ENCODE results near the gene DEFB124. TPM values are rescaled to one million over a fixed set of nuclear protein-coding genes. Genes with fewer than 3 reads are reported as not detected.
"Not testable (repeated sequence)": the region's sequence is repeated elsewhere in the genome, so short reads cannot be mapped to it uniquely, and the experiment has no call there.

Gene DEFB124
- total RNA-seq, 1 donor, result not detected

- TF ChIP-seq, protein P1, sequence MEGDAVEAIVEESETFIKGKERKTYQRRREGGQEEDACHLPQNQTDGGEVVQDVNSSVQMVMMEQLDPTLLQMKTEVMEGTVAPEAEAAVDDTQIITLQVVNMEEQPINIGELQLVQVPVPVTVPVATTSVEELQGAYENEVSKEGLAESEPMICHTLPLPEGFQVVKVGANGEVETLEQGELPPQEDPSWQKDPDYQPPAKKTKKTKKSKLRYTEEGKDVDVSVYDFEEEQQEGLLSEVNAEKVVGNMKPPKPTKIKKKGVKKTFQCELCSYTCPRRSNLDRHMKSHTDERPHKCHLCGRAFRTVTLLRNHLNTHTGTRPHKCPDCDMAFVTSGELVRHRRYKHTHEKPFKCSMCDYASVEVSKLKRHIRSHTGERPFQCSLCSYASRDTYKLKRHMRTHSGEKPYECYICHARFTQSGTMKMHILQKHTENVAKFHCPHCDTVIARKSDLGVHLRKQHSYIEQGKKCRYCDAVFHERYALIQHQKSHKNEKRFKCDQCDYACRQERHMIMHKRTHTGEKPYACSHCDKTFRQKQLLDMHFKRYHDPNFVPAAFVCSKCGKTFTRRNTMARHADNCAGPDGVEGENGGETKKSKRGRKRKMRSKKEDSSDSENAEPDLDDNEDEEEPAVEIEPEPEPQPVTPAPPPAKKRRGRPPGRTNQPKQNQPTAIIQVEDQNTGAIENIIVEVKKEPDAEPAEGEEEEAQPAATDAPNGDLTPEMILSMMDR (IDR thresholded peaks at IDR 0.05; ENCODE audit: insufficient read depth, low read depth, low read length), result no peak
Observed at GRCh38 chr20:31446084-31446819, 28.7 kb downstream of the DEFB124 start.

DNA sequence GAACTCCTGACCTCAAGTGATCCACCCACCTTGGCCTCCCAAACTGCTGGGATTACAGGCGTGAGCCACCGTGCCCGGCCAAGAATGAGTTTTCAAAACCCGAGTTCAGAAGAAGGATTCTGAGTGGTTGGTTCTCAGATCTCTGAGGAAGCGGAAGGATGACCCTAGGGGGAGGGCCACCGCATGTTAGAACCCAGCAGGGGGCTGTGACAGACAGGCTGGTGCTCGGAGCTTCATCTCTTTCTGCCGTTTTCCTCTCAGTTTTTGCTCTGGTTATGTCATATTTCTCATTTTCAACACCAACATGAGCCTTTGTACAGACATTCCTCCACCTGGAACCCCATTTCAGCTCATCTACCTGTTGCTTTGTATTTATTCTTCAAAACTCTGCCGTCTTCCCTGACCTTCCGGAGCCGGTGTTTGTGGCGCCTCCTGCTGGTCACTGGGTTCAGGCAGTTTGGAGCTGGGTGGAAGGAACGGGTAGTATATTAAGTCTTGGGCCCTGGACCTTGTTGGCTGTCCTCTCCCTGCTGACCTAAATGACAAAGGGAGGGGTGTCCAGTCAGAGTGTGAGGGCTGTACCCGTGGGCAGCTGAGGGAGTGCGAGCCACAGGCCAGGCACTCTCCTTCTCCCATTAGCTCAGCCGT lies 34.8 kb downstream of the DEFB124 start, which contains the start of gene DEFB123:
TSS of gene DEFB123 (plus strand) at position 621 of the 648 bp plus-strand sequence. CDS start 67 bp downstream, outside the sequence.
- no peak within 1 kb of the TSS for H3K4me3 ChIP-seq (ENCODE audit: low read depth, low read length)
- TF ChIP-seq, protein P1 (IDR thresholded peaks at IDR 0.05; ENCODE audit: insufficient read depth, low read depth, low read length), result no peak
- no peak for DNase-seq (ENCODE audit: low read depth)

More at GRCh38 chr20:31446084-31446819, 28.7 kb downstream of the DEFB124 start:
- DNase-seq (ENCODE audit: low read depth), result no peak
- H3K4me3 ChIP-seq (ENCODE audit: low read depth, low read length), result no peak overlapping the region

DNA sequence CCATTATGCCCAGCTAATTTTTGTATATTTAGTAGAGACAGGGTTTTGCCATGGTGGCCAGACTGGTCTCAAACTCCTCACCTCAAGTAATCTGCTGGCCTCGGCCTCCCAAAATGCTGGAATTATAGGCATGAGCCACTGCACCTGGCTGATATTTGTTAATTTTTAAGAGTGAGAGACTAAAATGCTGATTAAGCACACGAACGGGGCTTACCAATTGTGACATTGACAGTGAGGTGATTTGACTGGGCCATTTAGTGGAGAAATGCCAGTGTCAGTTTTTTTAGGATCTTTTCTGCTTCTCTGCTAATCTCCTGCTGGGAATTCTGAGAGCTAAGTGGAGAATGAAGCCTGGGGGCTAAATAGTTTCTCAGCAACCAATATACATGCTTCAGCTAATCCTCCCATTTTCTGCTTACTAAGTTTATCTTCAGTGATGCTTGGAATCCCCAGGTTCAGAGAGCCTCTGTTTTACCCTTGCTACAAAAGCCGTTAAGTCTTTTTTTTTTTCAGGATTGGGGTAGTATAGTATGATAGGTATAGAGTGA lies 44.3 kb downstream of the DEFB124 start:
- TF ChIP-seq, protein P1 (IDR thresholded peaks at IDR 0.05; ENCODE audit: insufficient read depth, low read depth, low read length), result no peak

GRCh38 chr20:31427576-31427975 lies 47.4 kb downstream of the DEFB124 start:
- H3K4me3 ChIP-seq (ENCODE audit: low read depth, low read length); DNase-seq (ENCODE audit: low read depth): not testable (repeated sequence)

More for the DNA sequence above, 44.3 kb downstream of the DEFB124 start:
- no peak for DNase-seq (ENCODE audit: low read depth)
- H3K4me3 ChIP-seq (ENCODE audit: low read depth, low read length), result no peak overlapping the region

GRCh38 chr20:31426891-31427551 lies 47.9 kb downstream of the DEFB124 start:
- DNase-seq (ENCODE audit: low read depth); H3K4me3 ChIP-seq (ENCODE audit: low read depth, low read length): not testable (repeated sequence)

- no peak for DNase-seq (ENCODE audit: low read depth)
- TF ChIP-seq, protein P1 (IDR thresholded peaks at IDR 0.05; ENCODE audit: insufficient read depth, low read depth, low read length), result no peak
Observed at GRCh38 chr20:31425797-31426196, 49.1 kb downstream of the DEFB124 start.

GRCh38 chr20:31418307-31418706 lies 56.6 kb downstream of the DEFB124 start:
- no peak for DNase-seq (ENCODE audit: low read depth)
- TF ChIP-seq, protein P1 (IDR thresholded peaks at IDR 0.05; ENCODE audit: insufficient read depth, low read depth, low read length), result no peak

More at GRCh38 chr20:31425797-31426196, 49.1 kb downstream of the DEFB124 start:
- no peak overlapping the region for H3K4me3 ChIP-seq (ENCODE audit: low read depth, low read length)

More at GRCh38 chr20:31418307-31418706, 56.6 kb downstream of the DEFB124 start:
- H3K4me3 ChIP-seq (ENCODE audit: low read depth, low read length), result no peak overlapping the region

All from fibroblast of villous mesenchyme (primary cell).